Measurements from ENCODE around the gene PRKRIP1. TPM values are rescaled to one million over a fixed set of nuclear protein-coding genes. Genes with fewer than 3 reads are reported as not detected.

Gene PRKRIP1
- total RNA-seq, 6 donors from 2014 or later, result 17.8 to 80.7 (median 23.0) TPM

- 67 to 85% methylated on average over 6 to 8 of the region's 8 CpGs for WGBS, 2 donors
- no peak overlapping the region for H3K27ac ChIP-seq
Measured at GRCh38 chr7:102460467-102460866, 64.3 kb downstream of the PRKRIP1 start.

DNA sequence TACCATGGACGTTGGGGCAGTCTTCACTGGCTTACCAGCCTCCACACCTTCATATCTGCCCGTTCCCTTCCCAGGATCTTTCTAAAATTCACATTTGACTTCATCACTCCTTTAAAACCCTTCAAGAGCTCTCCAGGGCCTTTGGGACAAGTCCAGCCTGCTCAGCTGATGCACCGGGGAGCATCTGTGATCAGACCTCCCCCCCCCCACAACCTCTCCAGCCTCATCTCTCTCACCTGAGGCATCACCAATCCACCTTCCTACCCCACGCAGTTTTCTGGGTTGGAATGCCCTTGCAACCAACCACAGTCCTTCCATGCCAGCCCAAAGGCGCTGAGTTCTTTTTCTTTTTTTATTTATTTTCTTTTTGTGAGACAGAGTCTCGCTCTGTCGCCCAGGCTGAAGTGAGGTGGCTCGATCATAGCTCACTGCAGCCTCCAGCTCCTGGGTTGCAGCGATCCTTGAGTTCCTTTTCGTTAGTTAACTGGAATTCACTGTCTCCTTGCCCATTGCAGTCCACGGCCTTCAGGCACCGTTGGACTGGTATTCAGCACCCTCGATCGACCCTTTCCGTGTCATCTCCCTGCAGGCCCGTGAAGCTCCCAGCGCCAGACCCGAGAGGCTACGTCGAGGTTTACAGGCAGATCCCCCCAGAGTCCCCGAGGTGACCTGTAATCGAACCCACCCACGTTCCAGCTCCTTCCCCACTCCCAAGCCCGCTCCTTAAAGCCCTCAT, 67.8 kb downstream of the PRKRIP1 start:
- H3K36me3 ChIP-seq, result peaks cover 0 to 22% (median 8%) of the 10 kb centered on the region in 4 donors
- no peaks in the 10 kb centered on the region for H3K9me3 ChIP-seq
- H3K4me1 ChIP-seq, result peaks cover 12 to 40% (median 18%) of the 10 kb centered on the region in 4 donors
- peak overlapping the region; percentile 59 to 88 (median 85) for H3K27ac ChIP-seq
- ATAC-seq (ENCODE audit: low FRiP score in 2 of 2), result peak in 1 of 2 donors; percentile 1
- no peak for TF ChIP-seq CTCF (IDR thresholded peaks at IDR 0.05)
- TF ChIP-seq POLR2A (IDR thresholded peaks at IDR 0.05), result no peak
- TF ChIP-seq EP300 (IDR thresholded peaks at IDR 0.05), result no peak
- TF ChIP-seq POLR2AphosphoS5 (IDR thresholded peaks at IDR 0.05), result no peak
- peak overlapping the region; percentile 75 to 100 (median 85) for H3K4me3 ChIP-seq
- H3K27me3 ChIP-seq, result no peaks in the 10 kb centered on the region
- no peak for DNase-seq
- 9 to 12% methylated on average over 24 of the region's 24 CpGs for WGBS, 2 donors

More at GRCh38 chr7:102460467-102460866, 64.3 kb downstream of the PRKRIP1 start:
- Histone ChIP-seq H3K4me3 (no peak overlapping the region), H3K27me3 (no peaks in the 10 kb centered on the region), H3K9me3 (no peaks in the 10 kb centered on the region), H3K36me3 (peaks cover 9 to 42% (median 33%) of the 10 kb centered on the region in 4 donors), H3K4me1 (peaks cover 6 to 21% (median 10%) of the 10 kb centered on the region in 4 donors)
- TF ChIP-seq EP300 (IDR thresholded peaks at IDR 0.05) (no peak), POLR2A (IDR thresholded peaks at IDR 0.05) (no peak), CTCF (IDR thresholded peaks at IDR 0.05) (no peak), POLR2AphosphoS5 (IDR thresholded peaks at IDR 0.05) (no peak)
- no peak for DNase-seq
- ATAC-seq (ENCODE audit: low FRiP score in 2 of 2), result no peak

DNA sequence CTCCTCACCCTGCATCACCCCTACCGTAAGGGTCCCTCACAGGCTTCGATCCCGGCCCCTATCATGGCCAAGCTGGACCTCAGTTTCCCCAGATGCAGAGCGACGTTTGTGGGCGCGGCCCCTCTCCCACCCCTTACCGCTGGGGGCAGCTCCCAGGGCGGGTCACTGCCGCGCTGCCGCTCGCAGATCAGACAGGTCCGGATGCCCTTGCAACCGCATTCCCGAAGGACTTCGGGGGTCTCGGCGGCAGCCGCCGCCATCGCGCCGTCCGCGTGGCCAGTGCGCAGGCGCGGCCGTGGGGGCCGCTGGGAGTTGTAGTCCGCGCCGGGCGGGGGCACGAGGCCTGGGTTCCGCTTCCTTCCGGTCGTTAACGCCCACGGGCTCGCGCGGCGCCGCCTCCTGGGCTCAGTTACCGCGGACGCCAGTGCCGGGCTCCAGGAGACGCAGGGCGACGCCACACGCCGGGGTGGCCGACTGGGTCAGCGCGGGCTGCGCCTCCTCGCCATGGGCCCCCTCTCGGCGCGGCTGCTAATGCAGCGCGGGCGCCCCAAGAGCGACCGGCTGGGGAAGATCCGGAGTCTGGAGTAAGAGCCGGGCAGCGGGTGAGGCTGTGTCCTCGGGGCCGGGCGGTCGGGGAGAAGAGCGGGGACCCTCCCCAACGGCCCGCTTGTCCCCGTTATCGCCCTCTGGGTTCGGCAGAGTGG, 68.6 kb downstream of the PRKRIP1 start, which contains the start of the genes ALKBH4 and LRWD1:
Gene ALKBH4, minus strand, starts transcription at position 287 of the 704 bp plus-strand sequence. Its CDS starts 27 bp downstream, at position 260.
Gene LRWD1, plus strand, starts transcription at position 408 of the 704 bp plus-strand sequence. Its CDS starts 97 bp downstream, at position 505.
- 0% methylated on average over 2 to 9 of the region's 81 CpGs for WGBS, 2 donors
- ATAC-seq (ENCODE audit: low FRiP score in 2 of 2) (peak; percentile 93 to 98), DNase-seq (peak; percentile 97 to 100)
- Histone ChIP-seq H3K9me3 (no peaks in the 10 kb centered on the region), H3K27ac (peak within 1 kb of the TSS; percentile 59 to 88 (median 85)), H3K4me3 (peak within 1 kb of the TSS; percentile 75 to 100 (median 85)), H3K27me3 (no peaks in the 10 kb centered on the region), H3K4me1 (peaks cover 12 to 40% (median 18%) of the 10 kb centered on the region in 4 donors), H3K36me3 (peaks cover 0 to 20% (median 8%) of the 10 kb centered on the region in 4 donors)
- no peak for TF ChIP-seq EP300 (IDR thresholded peaks at IDR 0.05)
- TF ChIP-seq POLR2A (IDR thresholded peaks at IDR 0.05), result peak in 2 of 4 donors; percentile 43 to 78
- TF ChIP-seq CTCF (IDR thresholded peaks at IDR 0.05), result peak in 4 of 6 experiments; percentile 37 to 71 (median 52)
- peak; percentile 82 to 89 for TF ChIP-seq POLR2AphosphoS5 (IDR thresholded peaks at IDR 0.05)

DNA sequence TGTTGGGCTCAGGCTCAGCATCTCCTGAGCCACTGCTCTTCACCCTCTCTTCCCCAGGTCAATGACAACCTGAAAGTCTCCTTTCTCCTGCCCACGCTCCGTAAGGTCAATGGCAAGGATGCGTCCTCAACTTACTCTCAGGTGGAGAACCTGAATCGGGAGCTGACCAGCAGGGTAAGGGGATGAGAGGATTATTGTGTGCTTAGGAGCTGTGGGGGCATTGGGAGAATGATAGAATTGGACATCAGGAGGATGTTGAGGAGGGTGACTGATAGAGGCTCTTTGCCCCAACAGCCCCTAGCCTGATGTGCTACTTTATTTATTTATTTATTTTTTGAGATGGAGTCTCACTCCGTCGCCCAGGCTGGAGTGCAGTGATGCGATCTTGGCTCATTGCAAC, 69.9 kb downstream of the PRKRIP1 start:
- no peaks in the 10 kb centered on the region for H3K27me3 ChIP-seq
- no peak overlapping the region for H3K27ac ChIP-seq
- no peak for DNase-seq
- 92 to 94% methylated on average over 7 of the region's 7 CpGs for WGBS, 2 donors
- no peak for ATAC-seq (ENCODE audit: low FRiP score in 2 of 2)
- H3K36me3 ChIP-seq, result peaks cover 0 to 31% (median 12%) of the 10 kb centered on the region in 4 donors
- H3K4me3 ChIP-seq, result peak overlapping the region in 2 of 4 donors; percentile 78 to 92
- no peaks in the 10 kb centered on the region for H3K9me3 ChIP-seq
- H3K4me1 ChIP-seq, result peaks cover 12 to 40% (median 18%) of the 10 kb centered on the region in 4 donors
- TF ChIP-seq CTCF (IDR thresholded peaks at IDR 0.05) (no peak), EP300 (IDR thresholded peaks at IDR 0.05) (no peak), POLR2A (IDR thresholded peaks at IDR 0.05) (no peak)
